K562 (cell line): ENCODE measurements around the gene ADORA2B. TPM values are rescaled to one million over a fixed set of nuclear protein-coding genes. Genes with fewer than 3 reads are reported as not detected.

Source experiments
- ATF1 ChIP-seq, 2 experiments: fragments of 450-650 bp in 1 of 2; IDR thresholded peaks; 2 replicates each; pipeline ENCODE4 v1.6.1; 2016; ENCODE audit warnings: missing compliant biosample characterization in 1 of 2, missing genetic modification characterization in 1 of 2
- CREB3L1 ChIP-seq: fragments of 450-650 bp; IDR thresholded peaks from 2 replicates; pipeline ENCODE4 v1.6.1; 2014; ENCODE audit warnings: low read depth, mild to moderate bottlenecking, moderate library complexity, borderline replicate concordance
- FOXM1 ChIP-seq, 2 experiments: fragments of 450-650 bp in 1 of 2; sonication (generic) in 1 of 2; formaldehyde crosslinking in 1 of 2; IDR thresholded peaks; 2 replicates each; pipeline versions ENCODE4 v1.6.1 to v1.9.0; 2017 to 2022; ENCODE audit warnings: low read depth in 2 of 2, mild to moderate bottlenecking in 2 of 2, missing genetic modification reagents in 1 of 2, moderate library complexity in 1 of 2
- FOXP4 ChIP-seq: sonication (generic); formaldehyde crosslinking; IDR thresholded peaks from 2 replicates; pipeline ENCODE4 v1.8.0; 2022; ENCODE audit warnings: mild to moderate bottlenecking, missing genetic modification reagents, borderline replicate concordance
- HDAC2 ChIP-seq: fragments of 450-650 bp; IDR thresholded peaks from 2 replicates; pipeline ENCODE4 v1.6.1; 2016; ENCODE audit warnings: mild to moderate bottlenecking
- MTA3 ChIP-seq: fragments of 450-650 bp; formaldehyde crosslinking; IDR thresholded peaks from 2 replicates; pipeline ENCODE4 v1.6.1; 2017; ENCODE audit warnings: mild to moderate bottlenecking, borderline replicate concordance
- NCOA4 ChIP-seq: fragments of 450-650 bp; IDR thresholded peaks from 2 replicates; pipeline ENCODE4 v1.6.1; 2018; ENCODE audit warnings: mild to moderate bottlenecking; ENCODE audit not compliant: partially characterized antibody
- PCBP1 ChIP-seq: fragments of 200-400 bp; formaldehyde crosslinking; IDR thresholded peaks from 2 replicates; pipeline ENCODE4 v1.6.1; 2018; ENCODE audit warnings: mild to moderate bottlenecking, low read depth, low read length; ENCODE audit not compliant: poor library complexity, severe bottlenecking
- POLR2G ChIP-seq: fragments of 200-400 bp; formaldehyde crosslinking; IDR thresholded peaks from 2 replicates; pipeline ENCODE4 v1.6.1; 2017; ENCODE audit warnings: low read depth, mild to moderate bottlenecking, antibody characterized with exemption, low read length, moderate library complexity
- THRAP3 ChIP-seq: fragments of 450-650 bp; IDR thresholded peaks from 2 replicates; pipeline ENCODE4 v1.6.1; 2016; ENCODE audit warnings: mild to moderate bottlenecking, inconsistent platforms, borderline replicate concordance
- ZNF311 ChIP-seq: fragments of 250-450 bp; sonication (Bioruptor Pico); IDR thresholded peaks from 2 replicates; pipeline ENCODE4 v1.4.0; 2020; ENCODE audit warnings: mild to moderate bottlenecking, moderate library complexity
- ZNF766 ChIP-seq: fragments of 200-800 bp; sonication (Bioruptor generic); conservative IDR thresholded peaks from 2 replicates; pipeline ENCODE4 v1.6.1; 2016; ENCODE audit warnings: missing genetic modification characterization, missing compliant biosample characterization
- ZSCAN29 ChIP-seq: fragments of 450-650 bp; IDR thresholded peaks from 2 replicates; pipeline ENCODE4 v1.6.1; 2017
- polyA plus RNA-seq, 8 experiments: library from polyadenylated mRNA; depleted of rRNA in 4 of 8; stranded (reverse) in 5 of 8; unstranded in 3 of 8; fragments of >200 nt; fragmentation: Nextera tagmentation in 2 of 8; fragmentation: Illumina TruSeq in 1 of 8; extraction: Ambion mirVana in 2 of 8; extraction: Trizol in 1 of 8; gene quantifications; 2 replicates each; pipeline versions ENCODE4 v1.2.1 to v1.2.3, GENCODE V29; 2011 to 2014; ENCODE audit warnings: inconsistent platforms in 1 of 8, missing spikeins in 1 of 8
- total RNA-seq, 7 experiments: library from RNA; depleted of rRNA in 6 of 7; stranded (reverse); fragments of >200 nt in 6 of 7; fragmentation: Illumina TruSeq in 2 of 7; extraction: Trizol in 2 of 7; gene quantifications; 2 replicates each; pipeline versions ENCODE4 v1.2.1 to v1.2.3, GENCODE V29; 2011 to 2021; ENCODE audit warnings: low replicate concordance in 1 of 7
- TF ChIP-seq, protein P1 (sequence below): fragments of 250-450 bp; sonication (Bioruptor Pico); IDR thresholded peaks from 2 replicates; pipeline ENCODE4 v1.8.0; 2022; ENCODE audit warnings: moderate library complexity, mild to moderate bottlenecking, inconsistent platforms
- TF ChIP-seq, protein P2 (sequence below), 3 experiments: fragments of 200-800 bp in 1 of 3; fragments of 250-450 bp in 1 of 3; fragments of 450-650 bp in 1 of 3; sonication (Bioruptor Pico) in 1 of 3; sonication (Bioruptor generic) in 1 of 3; formaldehyde crosslinking in 1 of 3; IDR thresholded peaks; 2 replicates each; pipeline versions ENCODE4 v1.6.1 to v1.8.0; 2016 to 2022; ENCODE audit warnings: mild to moderate bottlenecking in 2 of 3, missing genetic modification characterization in 2 of 3, missing compliant biosample characterization in 1 of 3, moderate library complexity in 1 of 3
- TF ChIP-seq, protein P3 (sequence below): fragments of 450-650 bp; formaldehyde crosslinking; IDR thresholded peaks from 2 replicates; pipeline ENCODE4 v1.4.0; 2022; ENCODE audit warnings: missing genetic modification characterization

Gene ADORA2B
- total and polyA plus RNA-seq, 9 of the 15 experiments (the other 6 are each of a cell fraction or from before 2014, with no cell fraction given): 6.4 to 16.6 (median 10.5) TPM

- TF ChIP-seq CREB3L1 (no peak), ATF1 (CRISPR knock-in tag; IDR thresholded peaks at IDR 0.05) (no peak), ATF1 (tag; IDR thresholded peaks at IDR 0.05) (0 out of 2 replicates have a peak, but pooled peaks have one; percentile 9), POLR2G (no peak), FOXP4 (CRISPR knock-in tag) (no peak), ZSCAN29 (no peak), MTA3 (no peak), HDAC2 (no peak), ZNF766 (CRISPR knock-in tag) (no peak), FOXM1 (IDR thresholded peaks at IDR 0.05; ENCODE audit: low read depth) (no peak), FOXM1 (CRISPR knock-in tag; IDR thresholded peaks at IDR 0.05; ENCODE audit: low read depth) (no peak), PCBP1 (no peak), ZNF311 (CRISPR knock-in tag) (no peak), NCOA4 (no peak), THRAP3 (no peak)
- TF ChIP-seq, protein P1, sequence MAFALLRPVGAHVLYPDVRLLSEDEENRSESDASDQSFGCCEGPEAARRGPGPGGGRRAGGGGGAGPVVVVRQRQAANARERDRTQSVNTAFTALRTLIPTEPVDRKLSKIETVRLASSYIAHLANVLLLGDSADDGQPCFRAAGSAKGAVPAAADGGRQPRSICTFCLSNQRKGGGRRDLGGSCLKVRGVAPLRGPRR (CRISPR knock-in tag): no peak
- TF ChIP-seq, protein P2, sequence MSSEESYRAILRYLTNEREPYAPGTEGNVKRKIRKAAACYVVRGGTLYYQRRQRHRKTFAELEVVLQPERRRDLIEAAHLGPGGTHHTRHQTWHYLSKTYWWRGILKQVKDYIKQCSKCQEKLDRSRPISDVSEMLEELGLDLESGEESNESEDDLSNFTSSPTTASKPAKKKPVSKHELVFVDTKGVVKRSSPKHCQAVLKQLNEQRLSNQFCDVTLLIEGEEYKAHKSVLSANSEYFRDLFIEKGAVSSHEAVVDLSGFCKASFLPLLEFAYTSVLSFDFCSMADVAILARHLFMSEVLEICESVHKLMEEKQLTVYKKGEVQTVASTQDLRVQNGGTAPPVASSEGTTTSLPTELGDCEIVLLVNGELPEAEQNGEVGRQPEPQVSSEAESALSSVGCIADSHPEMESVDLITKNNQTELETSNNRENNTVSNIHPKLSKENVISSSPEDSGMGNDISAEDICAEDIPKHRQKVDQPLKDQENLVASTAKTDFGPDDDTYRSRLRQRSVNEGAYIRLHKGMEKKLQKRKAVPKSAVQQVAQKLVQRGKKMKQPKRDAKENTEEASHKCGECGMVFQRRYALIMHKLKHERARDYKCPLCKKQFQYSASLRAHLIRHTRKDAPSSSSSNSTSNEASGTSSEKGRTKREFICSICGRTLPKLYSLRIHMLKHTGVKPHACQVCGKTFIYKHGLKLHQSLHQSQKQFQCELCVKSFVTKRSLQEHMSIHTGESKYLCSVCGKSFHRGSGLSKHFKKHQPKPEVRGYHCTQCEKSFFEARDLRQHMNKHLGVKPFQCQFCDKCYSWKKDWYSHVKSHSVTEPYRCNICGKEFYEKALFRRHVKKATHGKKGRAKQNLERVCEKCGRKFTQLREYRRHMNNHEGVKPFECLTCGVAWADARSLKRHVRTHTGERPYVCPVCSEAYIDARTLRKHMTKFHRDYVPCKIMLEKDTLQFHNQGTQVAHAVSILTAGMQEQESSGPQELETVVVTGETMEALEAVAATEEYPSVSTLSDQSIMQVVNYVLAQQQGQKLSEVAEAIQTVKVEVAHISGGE (CRISPR knock-in tag; IDR thresholded peaks at IDR 0.05): 0 out of 6 replicates have a peak, but pooled peaks of 1 of the 3 experiments have one; percentile 20
- TF ChIP-seq, protein P3, sequence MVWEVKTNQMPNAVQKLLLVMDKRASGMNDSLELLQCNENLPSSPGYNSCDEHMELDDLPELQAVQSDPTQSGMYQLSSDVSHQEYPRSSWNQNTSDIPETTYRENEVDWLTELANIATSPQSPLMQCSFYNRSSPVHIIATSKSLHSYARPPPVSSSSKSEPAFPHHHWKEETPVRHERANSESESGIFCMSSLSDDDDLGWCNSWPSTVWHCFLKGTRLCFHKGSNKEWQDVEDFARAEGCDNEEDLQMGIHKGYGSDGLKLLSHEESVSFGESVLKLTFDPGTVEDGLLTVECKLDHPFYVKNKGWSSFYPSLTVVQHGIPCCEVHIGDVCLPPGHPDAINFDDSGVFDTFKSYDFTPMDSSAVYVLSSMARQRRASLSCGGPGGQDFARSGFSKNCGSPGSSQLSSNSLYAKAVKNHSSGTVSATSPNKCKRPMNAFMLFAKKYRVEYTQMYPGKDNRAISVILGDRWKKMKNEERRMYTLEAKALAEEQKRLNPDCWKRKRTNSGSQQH (CRISPR knock-in tag): no peak
Measured at GRCh38 chr17:15957206-15957605, 12.3 kb downstream of the ADORA2B start (continued).
